NCI-H2029 treated with DMSO at 0.1 percent for 48 hours (cell line): ENCODE data around the gene TMEM158.

Experiments used
- DNase-seq: peaks from one replicate; lab custom pipeline; 2025; lab: John Stamatoyannopoulos, UW

Gene TMEM158

DNA sequence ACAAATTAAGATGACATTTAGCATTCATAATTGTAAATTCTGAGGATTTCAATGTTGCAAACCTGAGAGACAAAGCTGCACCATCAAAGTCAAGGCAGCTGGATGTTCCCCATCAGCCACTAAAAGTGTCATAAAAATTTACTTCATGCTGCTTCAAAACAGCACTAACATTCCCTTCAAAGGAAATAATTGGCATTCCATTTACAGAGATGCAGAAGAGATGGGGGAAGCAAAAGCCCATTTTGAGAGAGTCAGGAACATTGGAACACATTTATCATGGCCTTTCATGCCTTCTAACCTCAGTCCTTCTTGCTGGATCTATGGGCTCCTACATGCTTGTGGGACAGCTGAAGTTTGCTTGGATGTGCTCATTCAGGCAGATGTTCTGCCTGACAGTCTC lies 6.4 kb upstream of the TMEM158 start:
- no peak for DNase-seq

DNA sequence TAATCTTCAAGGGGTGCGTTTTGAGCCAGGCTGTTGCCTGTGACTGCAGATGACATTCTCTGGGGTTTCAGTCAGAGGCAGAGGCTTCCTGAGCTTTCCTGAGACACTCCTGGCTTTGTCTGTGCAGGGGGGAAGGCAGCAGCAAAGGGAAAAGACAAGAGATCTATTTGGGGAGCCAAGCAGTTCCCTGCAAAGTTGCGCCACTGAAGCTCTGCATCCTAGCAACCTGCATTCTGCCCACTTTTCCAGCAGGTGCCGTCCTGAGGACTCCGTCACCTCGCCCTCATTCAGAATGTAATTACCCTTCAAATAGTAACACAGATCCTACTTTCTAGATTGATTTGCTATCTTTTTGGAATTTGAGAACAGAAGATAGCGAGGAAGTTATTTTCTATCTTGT lies 1.9 kb upstream of the TMEM158 start:
- no peak for DNase-seq

DNA sequence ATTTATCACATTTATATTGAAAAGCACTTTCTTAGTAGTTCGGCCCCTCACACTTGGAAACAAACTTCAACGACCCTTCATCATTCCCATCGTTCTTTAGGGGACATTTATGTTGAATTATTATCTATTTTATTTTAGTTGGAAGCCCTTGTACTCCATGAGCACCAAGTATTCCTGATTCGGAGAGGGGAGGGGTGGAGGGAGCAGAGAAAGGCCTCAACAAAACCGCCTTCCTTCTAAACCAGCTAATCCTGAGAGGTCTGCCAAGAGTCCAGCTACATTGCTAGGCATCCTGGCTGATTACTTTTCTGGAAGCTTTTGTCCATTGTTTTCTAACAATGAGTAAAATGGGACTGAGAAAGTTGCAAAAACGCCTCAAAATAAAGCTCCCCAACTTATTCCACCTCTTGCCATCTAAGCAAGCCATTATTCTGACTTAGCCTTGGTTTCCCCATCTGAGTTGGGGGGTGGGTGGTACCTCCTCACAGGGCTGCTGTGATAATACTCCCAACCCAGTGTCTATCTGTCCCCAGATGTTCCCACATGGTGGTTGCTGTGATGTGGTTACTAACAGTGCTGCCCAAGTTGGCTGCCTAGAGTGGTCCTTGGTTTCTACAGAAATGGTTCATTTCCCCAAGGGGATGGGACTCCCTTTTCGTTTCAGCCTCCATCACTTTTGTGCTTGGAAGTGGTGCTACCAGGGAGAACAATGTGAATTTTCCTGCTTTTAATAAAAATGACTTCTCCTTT lies 1.2 kb upstream of the TMEM158 start:
- no peak for DNase-seq

DNA sequence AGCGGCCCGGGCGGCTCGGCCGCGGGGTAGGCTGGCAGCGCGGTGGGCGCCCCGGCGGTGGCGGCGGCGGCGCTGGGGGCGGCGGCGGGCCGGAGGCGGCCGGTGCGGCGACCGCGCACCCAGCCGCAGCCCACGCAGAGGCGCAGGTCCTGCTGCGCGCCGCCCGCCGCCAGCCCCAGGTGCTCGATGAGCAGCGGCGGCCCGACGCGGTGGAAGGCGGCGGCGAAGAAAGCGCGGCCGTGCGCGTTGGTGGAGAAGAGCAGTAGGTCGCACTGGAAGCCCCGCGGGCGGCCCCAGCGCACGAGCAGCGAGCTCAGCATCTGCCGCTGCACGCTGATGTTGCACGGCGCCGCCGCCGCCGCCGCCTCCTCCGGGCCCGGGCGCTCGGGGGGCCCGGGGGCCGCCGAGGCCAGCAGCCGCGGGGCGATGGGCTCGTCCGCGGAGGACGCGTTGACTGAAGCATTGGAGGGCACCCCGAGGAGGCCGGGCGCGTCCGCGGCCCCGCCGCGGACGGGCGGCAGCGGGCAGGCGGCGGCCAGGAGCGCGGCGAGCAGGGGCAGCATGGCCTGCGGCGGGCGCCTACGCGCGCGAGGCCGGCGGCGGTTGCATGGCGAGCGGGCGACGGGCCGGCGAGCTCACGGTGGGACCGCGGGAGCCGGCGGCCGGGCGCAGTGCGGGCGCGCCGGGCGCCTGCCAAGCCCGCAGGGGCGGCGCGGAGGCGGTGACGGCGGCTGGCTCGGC lies 452 bp downstream of the TMEM158 start:
- DNase-seq, result no peak

DNA sequence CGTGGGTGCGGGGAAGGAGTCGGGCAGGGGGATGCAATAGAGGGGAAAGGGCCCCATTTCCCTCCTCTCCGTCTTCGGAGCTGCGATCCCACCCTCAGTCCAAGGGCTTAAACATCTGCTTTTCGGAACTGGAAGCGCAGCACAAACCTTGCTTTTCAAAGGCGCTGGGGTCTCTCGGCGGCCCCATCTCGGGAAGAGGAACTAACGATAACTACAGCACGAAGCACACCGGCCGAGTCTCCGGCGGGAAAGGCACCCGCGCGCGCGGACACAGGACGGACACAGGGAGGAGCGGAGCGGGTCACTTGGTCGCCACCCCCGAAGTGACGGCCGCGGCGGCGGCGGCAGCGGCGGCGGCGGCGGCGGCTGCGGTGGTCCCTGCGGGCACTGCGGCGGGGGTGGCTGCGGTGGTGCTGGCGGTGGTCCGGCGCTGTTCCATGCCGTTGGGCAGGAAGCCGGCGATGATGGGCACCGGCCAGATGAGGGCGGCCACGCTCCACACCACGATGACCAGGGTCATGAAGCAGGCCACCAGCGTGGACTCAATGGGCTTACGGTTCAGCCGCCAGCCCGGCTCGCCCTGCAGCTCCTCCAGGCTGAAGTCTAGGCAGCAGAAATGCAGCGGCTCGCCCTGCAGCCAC lies 1.1 kb downstream of the TMEM158 start:
- no peak for DNase-seq

DNA sequence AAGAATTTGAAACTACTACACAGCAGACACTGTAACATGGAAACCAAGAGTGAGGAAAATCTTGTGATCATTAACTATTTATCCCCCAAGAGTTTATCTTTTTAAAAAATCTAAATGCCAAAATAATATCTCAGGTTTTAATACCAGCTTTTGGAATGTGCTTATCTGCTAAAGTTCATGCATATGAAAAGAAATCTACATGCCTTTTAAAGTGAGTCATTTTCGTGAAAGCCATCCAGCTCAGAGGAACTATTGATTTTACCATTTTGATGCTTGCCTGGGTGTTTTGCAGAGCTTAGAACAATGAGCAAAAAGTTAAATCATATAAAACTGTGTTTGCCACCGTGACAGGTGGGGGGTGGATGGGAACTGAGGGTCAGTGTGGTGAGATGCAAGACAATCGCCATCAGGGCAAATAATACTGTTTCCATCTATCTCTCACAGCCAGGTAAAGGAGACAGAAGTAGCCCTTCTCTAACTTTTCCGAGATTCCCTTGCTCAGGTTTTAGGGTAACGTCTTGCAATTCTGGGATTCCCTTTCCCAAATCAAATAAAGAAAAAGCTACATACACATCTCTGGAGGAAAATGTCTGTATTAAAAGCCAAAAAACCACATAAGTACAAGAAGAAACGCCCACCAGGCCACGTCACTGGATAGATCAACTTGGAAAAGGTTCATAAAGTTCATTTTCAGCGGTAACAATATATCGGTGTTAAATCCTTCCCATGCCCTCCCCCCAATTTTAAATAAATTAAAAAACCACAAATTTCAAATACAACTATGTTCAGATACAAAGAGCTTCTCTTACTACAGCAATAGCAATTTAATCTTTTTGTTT lies 2.0 kb downstream of the TMEM158 start:
- no peak for DNase-seq

DNA sequence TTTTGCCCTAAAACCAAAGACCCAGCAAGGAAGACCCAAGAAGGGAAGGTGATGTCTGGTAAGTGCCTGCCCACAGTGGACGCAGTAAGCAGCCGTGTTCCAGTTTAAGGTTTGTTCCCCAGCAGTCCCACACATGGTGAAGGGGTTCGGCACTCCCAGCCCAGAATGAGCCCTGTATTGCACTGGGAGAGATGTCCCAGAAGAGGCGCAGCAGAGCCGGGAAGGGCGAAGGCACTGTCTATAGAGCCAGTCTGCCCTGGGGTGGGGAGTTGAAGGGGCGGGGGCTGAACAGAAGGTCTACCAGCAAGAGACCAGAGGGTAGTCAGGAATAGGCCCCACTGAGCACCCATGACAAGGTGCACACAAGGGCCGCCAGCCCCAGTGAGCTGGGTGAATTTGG lies 6.4 kb downstream of the TMEM158 start:
- DNase-seq, result no peak

DNA sequence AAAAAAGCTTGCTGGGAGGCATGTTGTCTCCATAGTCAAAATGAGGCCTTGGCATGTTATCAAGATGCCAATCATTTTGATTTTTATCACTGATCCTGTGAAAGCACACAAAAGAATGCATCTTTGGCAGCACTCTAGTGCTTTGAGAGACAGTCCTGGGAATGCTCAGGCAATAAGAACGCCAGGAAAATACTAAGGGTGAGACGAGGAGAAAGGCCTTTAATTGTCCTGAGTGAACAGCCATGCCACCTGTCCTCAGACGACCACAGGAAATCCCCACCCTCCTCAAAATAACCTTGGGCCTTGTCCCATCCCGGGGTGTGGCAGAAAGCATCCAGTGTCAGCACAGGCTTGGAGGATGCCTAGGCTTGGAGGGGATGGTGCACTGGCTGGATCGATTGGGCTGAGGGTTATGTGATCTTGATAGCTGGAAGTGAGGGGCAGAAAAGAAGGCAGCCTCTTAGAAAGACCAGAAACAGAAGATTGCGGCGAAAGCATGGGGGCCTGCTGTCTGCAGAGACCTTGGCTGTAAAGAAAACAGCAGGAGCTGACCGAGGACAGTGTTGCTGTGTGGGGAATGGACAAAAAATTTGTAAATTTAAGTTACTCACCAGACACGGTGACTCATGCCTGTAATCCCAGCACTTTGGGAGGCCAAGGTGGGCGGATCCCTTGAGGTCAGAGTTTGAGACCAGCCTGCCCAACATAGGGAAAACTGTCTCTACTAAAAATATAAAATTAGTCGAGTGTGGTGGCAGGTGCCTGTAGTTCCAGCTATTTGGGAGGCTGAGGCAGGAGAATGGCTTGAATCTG lies 7.3 kb downstream of the TMEM158 start:
- no peak for DNase-seq

DNA sequence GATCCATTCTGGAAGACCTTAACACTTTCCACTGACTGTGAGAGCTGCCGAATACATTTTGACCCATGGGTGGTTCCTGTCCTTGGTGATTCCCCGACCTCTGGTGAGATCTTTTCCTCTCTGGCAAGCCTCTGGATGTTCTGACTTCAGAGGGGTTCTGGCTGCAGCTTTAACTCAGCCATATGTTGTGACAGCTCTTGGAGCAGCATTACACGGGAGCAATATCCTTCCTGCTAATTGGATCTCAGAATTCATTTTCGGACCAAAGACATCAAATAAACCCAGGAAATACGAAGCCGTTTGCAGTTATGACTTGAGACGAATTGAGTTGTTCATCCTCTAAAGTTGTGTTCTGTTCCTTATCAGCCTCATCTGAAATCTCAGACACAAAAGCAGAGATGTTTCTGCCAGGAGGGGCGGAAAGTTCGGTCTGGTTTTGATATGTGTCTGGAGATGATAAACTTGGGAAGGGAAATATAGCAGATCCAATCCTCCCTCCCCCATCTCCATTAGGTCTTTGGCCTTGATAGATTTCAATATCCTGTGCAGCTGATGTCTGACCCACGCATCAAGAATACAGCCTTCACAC lies 10.0 kb downstream of the TMEM158 start:
- no peak for DNase-seq

DNA sequence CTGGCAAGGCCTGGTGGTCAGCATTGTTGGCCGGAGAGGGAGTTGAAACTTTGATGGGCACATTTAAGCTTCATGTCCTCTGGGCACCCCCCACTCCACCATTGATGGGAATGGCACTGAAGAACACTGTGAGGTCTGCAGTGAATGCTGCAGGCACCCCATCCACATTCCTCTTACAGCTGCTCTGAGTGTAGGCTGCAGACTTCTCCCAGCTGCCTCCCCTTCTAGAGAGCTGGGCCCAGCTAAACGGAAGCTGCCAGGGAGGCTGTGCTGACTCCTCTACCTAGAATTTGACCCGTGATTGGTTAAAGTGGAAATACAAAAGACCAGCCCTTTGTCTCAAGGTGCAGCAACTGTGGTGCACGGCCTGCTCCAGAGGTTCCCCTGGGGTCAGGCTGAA lies 10.6 kb downstream of the TMEM158 start:
- no peak for DNase-seq

DNA sequence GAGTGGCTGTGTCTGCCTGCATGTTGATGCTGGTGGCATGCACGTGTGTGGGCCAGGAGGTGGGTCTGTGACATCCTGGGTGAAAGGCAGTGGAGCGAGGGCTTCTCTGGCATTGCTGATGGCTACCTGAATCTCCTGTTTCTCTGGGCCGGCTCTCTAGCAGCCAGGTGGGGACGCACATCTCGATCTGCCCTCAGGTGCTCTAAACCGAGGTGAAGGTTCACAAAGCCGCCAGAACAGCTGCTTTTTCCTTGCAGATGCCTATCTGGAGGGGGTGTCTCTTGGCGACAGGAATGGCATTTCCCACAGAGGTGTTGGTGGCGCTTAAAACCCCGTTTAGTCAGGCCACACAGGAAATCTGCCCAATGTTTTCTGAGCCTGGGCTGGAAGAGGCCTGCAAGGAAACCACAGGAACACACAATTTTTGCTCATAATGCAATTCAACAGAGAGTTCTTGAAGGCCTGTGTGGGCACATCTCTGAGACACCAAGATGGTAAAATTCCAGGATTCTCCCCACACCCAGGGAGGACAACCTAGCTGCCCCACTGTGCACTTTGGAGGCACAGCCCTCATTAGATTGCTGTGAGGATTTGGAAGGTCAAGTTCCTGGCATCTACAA lies 11.9 kb downstream of the TMEM158 start:
- no peak for DNase-seq

DNA sequence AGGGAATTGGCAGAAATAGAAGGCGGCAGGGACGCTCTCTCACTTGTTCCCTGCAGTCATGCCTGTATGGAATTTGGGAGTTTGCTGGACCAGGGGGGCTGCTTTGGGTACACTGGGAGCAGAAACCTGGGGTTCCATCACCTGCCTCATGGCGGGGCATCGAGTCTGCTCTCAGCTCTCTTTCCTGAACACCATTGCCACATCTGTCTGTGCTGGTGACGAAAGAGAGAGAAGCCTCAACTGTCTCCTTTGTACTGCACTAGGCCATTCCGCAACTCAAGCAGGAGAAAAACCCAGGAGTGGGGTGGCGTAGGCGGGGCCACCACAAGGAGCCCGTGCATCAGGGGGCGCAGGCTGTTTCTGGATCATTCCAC lies 14.0 kb downstream of the TMEM158 start:
- DNase-seq, result no peak

DNA sequence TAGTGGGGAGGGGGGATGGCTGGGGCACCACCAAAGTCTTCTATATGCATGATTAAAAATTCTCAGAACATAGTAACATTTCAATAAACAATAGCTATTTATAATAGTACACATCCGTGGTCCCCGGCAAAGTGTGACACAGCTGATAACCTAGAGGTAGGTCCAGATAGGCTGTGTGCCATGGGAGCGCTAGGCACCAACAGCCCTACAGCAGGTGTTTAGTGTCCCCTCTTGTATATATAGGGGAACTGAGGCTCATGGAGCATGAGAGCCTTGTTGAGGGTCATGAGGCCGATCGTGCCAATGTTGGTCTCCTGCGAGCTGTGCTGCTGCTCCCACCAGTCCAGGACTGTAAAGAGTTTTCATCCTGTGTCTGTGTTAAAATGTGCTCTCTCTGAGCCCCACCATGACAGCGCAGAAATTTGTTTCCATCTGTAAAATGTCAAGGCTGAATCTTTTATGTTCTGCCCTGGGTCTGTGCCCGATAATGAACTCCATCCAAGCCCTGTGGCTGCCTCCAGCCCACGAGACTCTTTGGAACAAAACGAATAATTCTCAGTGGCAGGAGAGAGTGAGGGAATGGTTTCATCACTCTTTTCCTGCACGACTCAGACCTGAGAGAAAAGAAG lies 14.5 kb downstream of the TMEM158 start:
- DNase-seq, result no peak

DNA sequence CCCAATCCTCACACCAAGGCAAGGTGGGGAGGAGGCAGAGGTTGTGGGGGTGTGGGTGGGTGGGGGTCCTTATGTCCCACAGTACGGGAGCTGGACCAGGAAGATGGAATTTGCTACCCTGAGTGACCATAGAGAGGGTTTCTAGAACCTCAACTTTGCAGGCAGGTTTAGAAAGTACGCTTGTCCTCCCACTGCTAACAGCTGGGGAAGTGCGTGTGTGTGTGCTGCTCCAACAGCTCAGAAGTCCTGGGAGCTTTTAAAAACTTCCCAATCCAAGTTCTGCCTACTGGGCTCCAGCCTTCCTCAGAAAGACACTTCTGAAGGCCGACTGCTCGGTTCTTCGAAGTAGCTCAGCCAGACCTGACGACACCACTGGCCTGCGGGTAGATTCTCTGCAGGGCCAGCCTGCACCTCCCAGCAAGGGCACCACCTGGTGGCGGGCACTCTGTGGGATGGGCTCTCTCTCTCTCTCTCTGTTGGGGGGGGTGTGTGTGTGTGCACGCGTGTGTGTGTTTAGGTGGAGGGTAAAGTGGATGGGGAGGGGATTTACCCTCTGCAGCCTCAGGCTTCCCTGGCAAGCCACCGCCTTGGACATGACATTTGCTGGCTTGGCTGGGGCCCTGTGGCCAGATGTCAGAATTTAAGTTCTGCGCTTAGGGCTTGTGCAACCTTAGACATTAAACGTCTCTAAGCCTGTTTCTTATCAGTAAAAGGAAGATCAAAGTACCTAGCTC lies 15.6 kb downstream of the TMEM158 start:
- peak; percentile 35 for DNase-seq

DNA sequence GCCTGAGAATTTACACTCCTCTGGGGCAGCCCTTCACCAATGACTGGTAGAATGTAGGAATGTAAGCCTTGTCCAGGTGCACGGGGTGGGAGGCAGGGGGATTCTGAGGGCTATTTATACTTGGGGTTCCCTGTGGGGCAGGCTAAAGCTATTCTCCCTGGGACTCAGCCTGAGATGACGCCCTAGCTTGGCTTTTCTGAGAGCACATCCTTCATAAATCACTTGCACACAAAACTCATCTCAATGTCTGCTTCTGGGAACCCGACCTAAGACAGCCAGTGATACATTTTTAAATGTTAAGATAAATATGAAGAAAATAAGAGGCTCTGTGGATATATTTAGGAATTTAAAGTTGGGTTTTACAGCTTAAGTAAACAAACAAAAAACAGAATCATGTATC lies 16.6 kb downstream of the TMEM158 start:
- no peak for DNase-seq

DNA sequence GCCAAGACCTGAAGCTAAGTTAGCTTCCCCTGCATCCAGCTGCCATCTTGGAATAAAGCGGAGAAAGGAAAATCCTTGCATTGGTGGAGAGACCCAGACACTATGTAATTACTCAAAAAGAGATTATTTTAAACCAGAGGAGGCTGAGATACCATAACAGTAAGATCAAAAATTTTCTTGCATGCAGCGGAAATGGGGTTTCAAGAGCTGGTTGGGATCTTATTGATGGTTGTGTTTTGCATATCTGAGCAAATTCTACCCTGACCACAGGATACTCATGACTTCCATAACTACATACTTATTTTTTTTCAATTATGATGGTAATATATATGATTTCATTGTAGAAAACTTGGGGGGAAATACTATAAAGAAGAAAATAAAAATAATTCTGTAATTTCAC lies 17.5 kb downstream of the TMEM158 start:
- DNase-seq, result no peak

DNA sequence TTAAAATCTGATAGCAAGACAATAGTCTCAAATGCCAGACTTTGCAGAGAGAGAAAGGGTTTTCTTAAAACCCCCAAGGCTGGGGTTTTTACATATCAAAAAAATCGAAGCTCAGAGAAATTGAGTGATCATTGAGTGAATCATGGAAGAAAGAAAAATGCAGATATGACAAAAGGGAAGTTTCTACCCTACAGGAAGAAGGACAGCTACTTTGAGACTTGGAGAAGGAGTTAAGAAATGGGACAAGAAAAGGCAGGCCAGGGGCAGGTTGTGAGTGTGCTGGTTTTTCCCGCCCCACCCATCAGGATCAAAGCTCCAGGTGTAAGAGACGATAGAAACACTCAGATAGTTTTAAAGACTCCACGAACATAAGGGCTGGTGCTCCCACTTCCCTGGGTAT lies 18.6 kb downstream of the TMEM158 start:
- no peak for DNase-seq

DNA sequence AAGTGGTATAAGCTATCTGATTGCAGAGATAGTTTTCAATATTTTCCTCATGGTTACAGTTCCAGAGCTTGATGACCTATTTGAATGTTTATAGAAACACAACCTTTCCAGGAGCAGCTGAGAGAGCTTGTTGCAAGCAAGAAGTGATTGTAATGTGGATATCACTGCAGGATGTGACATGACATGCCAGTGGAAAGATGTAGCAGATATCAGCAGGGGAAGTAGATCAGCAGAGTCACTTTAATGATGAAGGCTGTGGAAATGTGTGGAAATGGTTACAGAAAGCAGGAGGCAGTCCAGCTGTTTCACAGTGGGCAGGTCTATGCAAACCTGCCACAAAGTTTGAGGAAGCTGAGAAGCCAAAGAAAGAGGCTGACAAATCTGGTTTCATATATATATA lies 21.0 kb downstream of the TMEM158 start:
- DNase-seq, result no peak

DNA sequence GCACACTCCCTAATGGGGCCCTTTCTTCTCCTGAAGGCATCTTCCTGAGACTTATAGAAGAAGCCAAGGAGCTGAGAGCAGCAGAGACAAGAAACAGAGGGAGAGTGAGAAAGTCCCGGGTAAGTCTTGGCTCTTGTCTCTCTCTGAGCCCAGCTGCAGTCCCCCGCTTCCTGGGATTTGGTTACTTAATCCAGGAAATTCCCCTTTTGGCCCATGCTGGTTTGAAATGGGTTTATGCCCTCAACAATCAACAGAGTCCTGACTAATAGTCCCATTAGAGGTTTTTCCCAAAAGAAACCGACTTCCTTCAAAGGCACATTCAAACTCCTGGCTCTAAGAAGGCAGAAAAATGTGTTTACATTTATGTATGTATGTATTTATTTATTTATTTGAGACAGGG lies 22.0 kb downstream of the TMEM158 start:
- no peak for DNase-seq
